ENCODE data around the gene ETV6.

Gene ETV6

GRCh38 chr12:11648514-11649412 is 711 bp upstream of the ETV6 start:
- no peak for DNase-seq

GRCh38 chr12:11650286-11651281 is 1.1 kb downstream of the ETV6 start:
- no peak for DNase-seq

- no peak for DNase-seq
Measured at GRCh38 chr12:11651381-11651780, 1.9 kb downstream of the ETV6 start.

- DNase-seq, result no peak
Measured at GRCh38 chr12:11651785-11652184, 2.3 kb downstream of the ETV6 start.

GRCh38 chr12:11652351-11653040 is 3.0 kb downstream of the ETV6 start:
- no peak for DNase-seq

- no peak for DNase-seq
Measured at GRCh38 chr12:11653215-11653753, 3.8 kb downstream of the ETV6 start.

- no peak for DNase-seq
Measured at GRCh38 chr12:11654338-11654737, 4.9 kb downstream of the ETV6 start.

GRCh38 chr12:11654802-11655201 is 5.3 kb downstream of the ETV6 start:
- no peak for DNase-seq

- DNase-seq, result no peak
Measured at GRCh38 chr12:11655842-11656241, 6.4 kb downstream of the ETV6 start.

- no peak for DNase-seq
Measured at GRCh38 chr12:11656550-11656949, 7.1 kb downstream of the ETV6 start.

- no peak for DNase-seq
Measured at GRCh38 chr12:11657511-11657910, 8.0 kb downstream of the ETV6 start.

GRCh38 chr12:11658791-11659190 is 9.3 kb downstream of the ETV6 start:
- no peak for DNase-seq

- DNase-seq, result no peak
Measured at GRCh38 chr12:11660624-11661023, 11.2 kb downstream of the ETV6 start.

- DNase-seq, result no peak
Measured at GRCh38 chr12:11661491-11662089, 12.1 kb downstream of the ETV6 start.

GRCh38 chr12:11662369-11662768 is 12.9 kb downstream of the ETV6 start:
- DNase-seq, result no peak

GRCh38 chr12:11663130-11663529 is 13.7 kb downstream of the ETV6 start:
- DNase-seq, result no peak

GRCh38 chr12:11664101-11664500 is 14.6 kb downstream of the ETV6 start:
- DNase-seq, result no peak

GRCh38 chr12:11666131-11667050 is 16.9 kb downstream of the ETV6 start:
- DNase-seq, result no peak

GRCh38 chr12:11667171-11667570 is 17.7 kb downstream of the ETV6 start:
- no peak for DNase-seq

GRCh38 chr12:11668611-11669010 is 19.1 kb downstream of the ETV6 start:
- DNase-seq, result no peak

GRCh38 chr12:11669348-11669747 is 19.9 kb downstream of the ETV6 start:
- no peak for DNase-seq
